ENCODE measurements around the gene FAM111B.
"Not testable (repeated sequence)": the region's sequence is repeated elsewhere in the genome, so short reads cannot be mapped to it uniquely, and the experiment has no call there.

GRCh38 chr11:59095972-59096575 lies 11.0 kb upstream of the FAM111B start:
- not testable (repeated sequence) for TF ChIP-seq CTCF, POLR2A (IDR thresholded peaks at IDR 0.05)

Data from lower leg skin (tissue), 3 donors.